Activated CD8-positive, alpha-beta T cell treated with anti-CD3 and anti-CD28 coated beads, Interleukin-2, amount 10 ng/mL, durations not matched to agents 7 days and 5 days (primary cell): ENCODE measurements around the gene PKNOX2. TPM values are rescaled to one million over a fixed set of nuclear protein-coding genes. Genes with fewer than 3 reads are reported as not detected.

Source experiments
- ATAC-seq: fragments of 150-1000 bp; cut with Tn5 transposase; one replicate; pipeline ENCODE4 v1.10.0; 2021; ENCODE audit warnings: moderate library complexity
- CTCF ChIA-PET: fragments of 350-600 bp; sonication (Branson Sonifier 250); formaldehyde crosslinking; loops from one replicate; lab custom pipeline; 2021; ENCODE audit warnings: antibody characterized with exemption; lab: Charles Lee
- POLR2A ChIA-PET: fragments of 350-600 bp; sonication (Branson Sonifier 250); formaldehyde crosslinking; loops from one replicate; lab custom pipeline; 2021; ENCODE audit warnings: antibody characterized with exemption; lab: Charles Lee
- DNase-seq: peaks from one replicate; pipeline ENCODE4 v3.0.0-alpha.2; 2020
- H3K27ac Mint-ChIP-seq: one replicate; pipeline ENCODE4 v1.8.0; 2021; ENCODE audit warnings: mild to moderate bottlenecking, mixed read lengths
- H3K27me3 Mint-ChIP-seq: one replicate; pipeline ENCODE4 v1.8.0; 2021; ENCODE audit warnings: low read depth, mixed read lengths
- H3K36me3 Mint-ChIP-seq: one replicate; pipeline ENCODE4 v1.8.0; 2021; ENCODE audit warnings: low read depth, mixed read lengths
- H3K4me1 Mint-ChIP-seq: one replicate; pipeline ENCODE4 v1.8.0; 2021; ENCODE audit warnings: low read depth, mixed read lengths
- H3K4me3 Mint-ChIP-seq: one replicate; pipeline ENCODE4 v1.8.0; 2021; ENCODE audit warnings: mild to moderate bottlenecking, mixed read lengths
- H3K9me3 Mint-ChIP-seq: one replicate; pipeline ENCODE4 v1.8.0; 2022; ENCODE audit warnings: mixed read lengths; ENCODE audit not compliant: insufficient read depth
- total RNA-seq, 2 experiments: library from RNA; stranded (reverse); gene quantifications; one replicate each; pipeline ENCODE4 v1.2.3, GENCODE V29; 2021

PKNOX2 gene
- total RNA-seq, 2 experiments from 2014 or later: not detected

DNA sequence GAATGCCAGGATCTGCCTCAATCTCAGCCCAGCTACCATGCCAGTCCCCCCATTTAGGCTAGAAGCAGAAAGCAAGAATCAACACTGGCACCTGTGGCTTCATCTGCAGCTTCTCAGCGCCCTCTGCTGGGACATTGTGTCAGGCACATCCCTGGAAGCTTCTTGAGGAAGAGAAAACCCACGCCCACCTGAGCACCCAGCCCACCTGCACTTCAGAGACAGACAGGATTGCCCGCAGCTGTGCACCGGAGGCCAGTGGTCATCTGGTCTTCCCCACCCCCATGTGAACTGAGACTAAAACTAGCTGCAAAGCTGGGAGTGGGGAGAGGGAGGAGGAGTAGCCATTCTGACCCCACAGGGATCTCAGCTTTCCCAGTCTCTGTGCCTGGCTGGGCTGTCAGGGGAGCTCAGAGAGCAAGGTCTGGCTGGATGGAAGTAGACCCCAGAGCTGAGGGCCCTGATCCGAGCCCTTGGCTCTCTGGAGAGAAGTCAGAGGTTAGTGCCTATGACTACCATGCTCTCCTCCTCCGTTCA is 264.7 kb downstream of the PKNOX2 start:
- DNase-seq (peak; percentile 69), ATAC-seq (peak; percentile 63)
- no peak overlapping the region for H3K4me3 Mint-ChIP-seq
- ChIA-PET POLR2A (no interaction called here), CTCF (interaction anchor here (0.7 to 2.9 kb wide), 11 partner anchors 10 to 446 kb away, joined by 3 to 19 read pairs (median 3); no protein-coding TSS in a partner anchor)
- H3K27me3 Mint-ChIP-seq: peaks cover 9% of the 10 kb centered on the region
- no peak overlapping the region for H3K27ac Mint-ChIP-seq
- H3K4me1 Mint-ChIP-seq: peaks cover 3% of the 10 kb centered on the region
- no peaks in the 10 kb centered on the region for H3K36me3 Mint-ChIP-seq
- H3K9me3 Mint-ChIP-seq: no peaks in the 10 kb centered on the region

- CTCF ChIA-PET: interaction anchor here (0.9 to 2.9 kb wide), 8 partner anchors 9 to 445 kb away, joined by 3 to 19 read pairs (median 4); no protein-coding TSS in a partner anchor
- H3K27me3 Mint-ChIP-seq: peaks cover 9% of the 10 kb centered on the region
- H3K27ac Mint-ChIP-seq: no peak overlapping the region
- DNase-seq (no peak), ATAC-seq (no peak)
- no peak overlapping the region for H3K4me3 Mint-ChIP-seq
- H3K9me3 Mint-ChIP-seq: no peaks in the 10 kb centered on the region
- no peaks in the 10 kb centered on the region for H3K36me3 Mint-ChIP-seq
- H3K4me1 Mint-ChIP-seq: peaks cover 3% of the 10 kb centered on the region
- POLR2A ChIA-PET: interaction anchor here (0.5 kb wide), 1 partner anchor 667 kb away, joined by 4 read pairs; no protein-coding TSS in a partner anchor
Observed at GRCh38 chr11:125429807-125430678, 265.5 kb downstream of the PKNOX2 start.

DNA sequence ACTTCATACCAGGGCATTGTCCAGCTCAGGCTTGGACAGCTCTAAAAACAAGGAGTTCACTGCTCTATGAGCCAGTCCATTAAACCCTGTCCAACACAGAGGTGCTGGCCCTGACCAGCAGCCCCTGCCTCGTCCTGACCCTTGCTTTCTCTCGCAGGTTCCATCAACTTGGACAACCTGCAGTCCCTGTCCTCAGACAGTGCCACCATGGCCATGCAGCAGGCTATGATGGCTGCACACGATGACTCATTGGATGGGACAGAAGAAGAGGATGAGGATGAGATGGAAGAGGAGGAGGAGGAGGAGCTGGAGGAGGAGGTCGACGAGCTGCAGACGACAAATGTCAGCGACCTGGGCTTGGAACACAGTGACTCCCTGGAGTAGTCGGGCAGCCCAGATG is 266.5 kb downstream of the PKNOX2 start:
- ChIA-PET POLR2A (no interaction called here), CTCF (interaction anchor here (0.9 to 2.9 kb wide), 4 partner anchors 8 to 444 kb away, joined by 3 to 19 read pairs (median 6); no protein-coding TSS in a partner anchor)
- Mint-ChIP-seq H3K4me3 (no peak overlapping the region), H3K9me3 (no peaks in the 10 kb centered on the region), H3K36me3 (no peaks in the 10 kb centered on the region), H3K27me3 (peaks cover 12% of the 10 kb centered on the region), H3K4me1 (peaks cover 3% of the 10 kb centered on the region), H3K27ac (no peak overlapping the region)
- ATAC-seq: no peak
- no peak for DNase-seq

- Mint-ChIP-seq H3K27me3 (peaks cover 12% of the 10 kb centered on the region), H3K9me3 (no peaks in the 10 kb centered on the region), H3K27ac (no peak overlapping the region), H3K4me3 (no peak overlapping the region), H3K4me1 (peaks cover 3% of the 10 kb centered on the region), H3K36me3 (no peaks in the 10 kb centered on the region)
- ATAC-seq (no peak), DNase-seq (no peak)
- CTCF ChIA-PET: interaction anchor here (0.9 to 2.1 kb wide), 3 partner anchors 8 to 127 kb away, joined by 3 to 9 read pairs (median 6); no protein-coding TSS in a partner anchor
- POLR2A ChIA-PET: no interaction called here
Observed at GRCh38 chr11:125431481-125431880, 266.9 kb downstream of the PKNOX2 start.

GRCh38 chr11:125433454-125434121 is 269.0 kb downstream of the PKNOX2 start:
- peak; percentile 47 for ATAC-seq
- Mint-ChIP-seq H3K4me1 (peaks cover 3% of the 10 kb centered on the region), H3K27me3 (peaks cover 13% of the 10 kb centered on the region), H3K36me3 (no peaks in the 10 kb centered on the region), H3K27ac (no peak overlapping the region), H3K9me3 (no peaks in the 10 kb centered on the region), H3K4me3 (no peak overlapping the region)
- POLR2A ChIA-PET: no interaction called here
- DNase-seq: peak; percentile 27
- CTCF ChIA-PET: interaction anchor here (1.6 to 2.1 kb wide), 3 partner anchors 10 to 29 kb away, joined by 4 to 9 read pairs (median 6); no protein-coding TSS in a partner anchor

DNA sequence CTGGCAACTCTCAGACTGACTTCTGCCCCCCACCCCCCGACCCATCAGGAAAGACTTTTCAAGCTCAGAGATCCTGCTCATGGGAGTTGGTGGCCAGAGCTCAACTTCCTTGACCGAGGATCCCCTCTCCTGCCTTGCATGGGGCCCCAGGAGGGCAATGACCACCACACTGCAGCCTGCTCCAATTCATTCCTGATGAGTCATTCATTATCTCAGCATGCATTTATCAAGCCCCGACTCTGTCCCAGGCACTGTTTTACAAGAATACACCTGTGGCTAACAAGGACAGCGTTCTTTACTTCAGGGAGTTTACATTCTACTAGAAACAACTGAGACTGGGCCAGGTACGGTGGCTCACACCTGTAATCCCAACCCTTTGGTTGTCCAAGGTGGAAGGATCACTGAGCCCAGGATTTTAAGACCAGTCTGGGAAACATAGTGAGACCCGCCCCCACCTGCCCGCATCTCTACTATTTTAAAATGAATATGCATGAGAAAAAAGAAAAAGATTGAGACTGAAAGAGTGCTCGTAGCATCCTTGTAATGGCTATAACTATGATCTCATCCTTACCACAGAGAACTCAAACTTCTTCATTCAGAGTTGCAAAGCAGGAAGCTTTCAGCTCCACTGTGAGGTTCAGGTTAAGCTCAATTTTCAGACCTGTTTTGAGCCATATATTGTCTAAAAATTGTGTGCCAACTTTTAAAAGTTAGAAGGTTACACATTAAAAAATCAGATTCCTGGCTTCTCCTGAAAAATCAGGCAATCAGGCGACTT is 271.1 kb downstream of the PKNOX2 start:
- Mint-ChIP-seq H3K4me3 (no peak overlapping the region), H3K27ac (no peak overlapping the region), H3K4me1 (peaks cover 3% of the 10 kb centered on the region), H3K27me3 (peaks cover 19% of the 10 kb centered on the region), H3K36me3 (no peaks in the 10 kb centered on the region), H3K9me3 (no peaks in the 10 kb centered on the region)
- DNase-seq (no peak), ATAC-seq (no peak)
- CTCF ChIA-PET: interaction anchor here (0.7 kb wide), 1 partner anchor 34 kb away, joined by 3 read pairs; no protein-coding TSS in a partner anchor
- POLR2A ChIA-PET: interaction anchor here (0.6 kb wide), 1 partner anchor 146 kb away, joined by 3 read pairs; no protein-coding TSS in a partner anchor

DNA sequence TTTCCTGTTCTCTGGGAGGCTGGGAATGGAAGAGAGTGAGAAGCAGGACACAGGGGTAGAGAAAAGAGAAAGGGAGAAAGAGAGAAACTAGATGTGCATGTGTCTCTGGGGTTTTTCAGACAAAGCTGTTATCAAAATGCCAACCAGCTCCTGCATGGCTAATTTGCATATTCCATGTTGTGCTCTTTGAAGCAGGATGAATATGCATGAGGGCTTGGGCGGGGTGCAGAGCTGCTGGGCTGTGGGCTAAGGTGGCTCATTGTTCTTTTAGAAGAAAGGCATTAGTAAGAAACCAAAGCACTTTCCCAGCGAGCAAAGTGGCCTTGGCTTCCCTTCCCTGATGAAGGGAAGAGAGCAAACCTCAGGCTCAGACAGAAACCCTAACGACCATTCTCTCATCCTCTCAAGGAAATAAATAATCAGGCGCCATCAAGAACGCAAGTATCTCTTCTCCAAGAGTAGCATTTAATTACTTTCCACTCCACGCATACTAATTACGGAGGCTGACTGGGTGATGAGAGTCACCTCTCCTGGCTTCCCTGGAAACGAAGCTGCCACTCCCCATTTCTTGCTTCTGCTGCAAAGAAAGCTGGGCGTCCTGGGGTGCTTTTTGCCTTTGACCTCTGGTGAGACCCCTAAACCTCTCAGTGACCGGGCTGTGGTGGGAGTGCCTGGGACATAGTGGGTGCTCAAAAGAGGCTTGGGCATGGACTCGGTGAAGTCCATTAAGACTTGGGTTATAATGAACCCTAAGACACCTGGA is 277.3 kb downstream of the PKNOX2 start:
- Mint-ChIP-seq H3K4me3 (no peak overlapping the region), H3K27ac (no peak overlapping the region), H3K27me3 (peaks cover 25% of the 10 kb centered on the region), H3K9me3 (no peaks in the 10 kb centered on the region), H3K4me1 (no peaks in the 10 kb centered on the region), H3K36me3 (no peaks in the 10 kb centered on the region)
- ATAC-seq (no peak), DNase-seq (no peak)
- ChIA-PET CTCF (no interaction called here), POLR2A (no interaction called here)

DNA sequence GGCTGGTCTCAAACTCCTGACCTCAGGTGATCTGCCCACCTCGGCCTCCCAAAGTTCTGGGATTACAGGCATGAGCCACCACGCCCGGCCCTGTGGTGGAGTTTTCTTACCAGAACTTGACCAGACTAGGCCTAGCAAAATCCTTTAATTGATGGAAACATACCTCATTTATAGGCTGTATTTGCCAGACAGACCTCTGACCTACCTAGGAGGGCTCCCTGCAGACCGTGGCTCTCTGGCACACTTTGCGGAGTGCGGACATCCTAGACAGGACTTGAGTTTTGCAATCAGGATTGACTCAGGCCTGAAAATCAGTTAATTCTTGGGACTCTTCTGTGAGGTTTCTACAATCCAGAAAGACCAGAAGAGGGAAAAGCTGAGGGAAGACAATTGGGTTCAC is 278.4 kb downstream of the PKNOX2 start:
- no peak for ATAC-seq
- H3K27ac Mint-ChIP-seq: no peak overlapping the region
- POLR2A ChIA-PET: no interaction called here
- H3K4me1 Mint-ChIP-seq: no peaks in the 10 kb centered on the region
- no peaks in the 10 kb centered on the region for H3K36me3 Mint-ChIP-seq
- H3K4me3 Mint-ChIP-seq: no peak overlapping the region
- DNase-seq: no peak
- H3K27me3 Mint-ChIP-seq: peaks cover 21% of the 10 kb centered on the region
- H3K9me3 Mint-ChIP-seq: no peaks in the 10 kb centered on the region
- CTCF ChIA-PET: interaction anchor here (0.6 to 1.2 kb wide), 3 partner anchors 10 to 807 kb away, joined by 3 read pairs; no protein-coding TSS in a partner anchor

- CTCF ChIA-PET: interaction anchor here (0.9 to 1.2 kb wide), 3 partner anchors 9 to 70 kb away, joined by 3 read pairs; no protein-coding TSS in a partner anchor
- peaks cover 21% of the 10 kb centered on the region for H3K27me3 Mint-ChIP-seq
- no peak overlapping the region for H3K27ac Mint-ChIP-seq
- DNase-seq (no peak), ATAC-seq (no peak)
- H3K9me3 Mint-ChIP-seq: no peaks in the 10 kb centered on the region
- H3K4me1 Mint-ChIP-seq: no peaks in the 10 kb centered on the region
- POLR2A ChIA-PET: no interaction called here
- H3K4me3 Mint-ChIP-seq: no peak overlapping the region
- no peaks in the 10 kb centered on the region for H3K36me3 Mint-ChIP-seq
Observed at GRCh38 chr11:125443767-125444311, 279.3 kb downstream of the PKNOX2 start.

DNA sequence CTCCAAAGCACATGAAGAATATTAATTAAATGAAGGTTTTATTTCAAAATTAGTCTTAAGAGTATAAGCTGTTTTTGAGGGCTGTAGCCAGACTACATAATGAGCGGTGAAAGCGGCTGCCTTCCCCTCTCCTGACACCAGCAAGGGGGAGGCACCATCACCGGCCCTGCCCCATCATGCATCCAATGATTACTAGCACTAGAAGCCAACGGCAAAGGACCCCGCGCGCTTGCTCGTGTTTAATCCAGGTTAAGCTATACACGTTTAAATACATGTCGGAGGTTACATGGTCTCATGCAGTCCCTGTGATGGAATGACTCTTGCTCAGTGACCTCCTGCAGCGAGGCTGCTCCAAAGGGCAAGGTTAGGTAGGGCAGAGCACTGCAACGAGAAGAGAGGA is 281.2 kb downstream of the PKNOX2 start:
- no peak for ATAC-seq
- H3K4me3 Mint-ChIP-seq: no peak overlapping the region
- ChIA-PET CTCF (no interaction called here), POLR2A (interaction anchor here (0.7 kb wide), 1 partner anchor 128 kb away, joined by 3 read pairs; no protein-coding TSS in a partner anchor)
- no peaks in the 10 kb centered on the region for H3K9me3 Mint-ChIP-seq
- DNase-seq: no peak
- H3K36me3 Mint-ChIP-seq: no peaks in the 10 kb centered on the region
- no peaks in the 10 kb centered on the region for H3K4me1 Mint-ChIP-seq
- H3K27ac Mint-ChIP-seq: no peak overlapping the region
- peaks cover 14% of the 10 kb centered on the region for H3K27me3 Mint-ChIP-seq
